Measurements from ENCODE around the gene NSD2. TPM values are rescaled to one million over a fixed set of nuclear protein-coding genes. Genes with fewer than 3 reads are reported as not detected.
"Not testable (repeated sequence)": the region's sequence is repeated elsewhere in the genome, so short reads cannot be mapped to it uniquely, and the experiment has no call there.

Gene NSD2
- total RNA-seq, 1 donor from 2014 or later, result 85.6 TPM

- no peak for DNase-seq (ENCODE audit: low read depth)
- TF ChIP-seq, protein P1, sequence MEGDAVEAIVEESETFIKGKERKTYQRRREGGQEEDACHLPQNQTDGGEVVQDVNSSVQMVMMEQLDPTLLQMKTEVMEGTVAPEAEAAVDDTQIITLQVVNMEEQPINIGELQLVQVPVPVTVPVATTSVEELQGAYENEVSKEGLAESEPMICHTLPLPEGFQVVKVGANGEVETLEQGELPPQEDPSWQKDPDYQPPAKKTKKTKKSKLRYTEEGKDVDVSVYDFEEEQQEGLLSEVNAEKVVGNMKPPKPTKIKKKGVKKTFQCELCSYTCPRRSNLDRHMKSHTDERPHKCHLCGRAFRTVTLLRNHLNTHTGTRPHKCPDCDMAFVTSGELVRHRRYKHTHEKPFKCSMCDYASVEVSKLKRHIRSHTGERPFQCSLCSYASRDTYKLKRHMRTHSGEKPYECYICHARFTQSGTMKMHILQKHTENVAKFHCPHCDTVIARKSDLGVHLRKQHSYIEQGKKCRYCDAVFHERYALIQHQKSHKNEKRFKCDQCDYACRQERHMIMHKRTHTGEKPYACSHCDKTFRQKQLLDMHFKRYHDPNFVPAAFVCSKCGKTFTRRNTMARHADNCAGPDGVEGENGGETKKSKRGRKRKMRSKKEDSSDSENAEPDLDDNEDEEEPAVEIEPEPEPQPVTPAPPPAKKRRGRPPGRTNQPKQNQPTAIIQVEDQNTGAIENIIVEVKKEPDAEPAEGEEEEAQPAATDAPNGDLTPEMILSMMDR (conservative IDR thresholded peaks at IDR 0.05; ENCODE audit: low read depth, low read length), result peak; percentile 42
- no peak overlapping the region for H3K4me3 ChIP-seq (ENCODE audit: low read depth, low read length)
Measured at GRCh38 chr4:1842339-1842895, 28.8 kb upstream of the NSD2 start.

GRCh38 chr4:1842993-1843448 lies 28.2 kb upstream of the NSD2 start:
- TF ChIP-seq, protein P1 (conservative IDR thresholded peaks at IDR 0.05; ENCODE audit: low read depth, low read length), result no peak
- no peak overlapping the region for H3K4me3 ChIP-seq (ENCODE audit: low read depth, low read length)
- peak; percentile 56 for DNase-seq (ENCODE audit: low read depth)

- no peak for DNase-seq (ENCODE audit: low read depth)
- TF ChIP-seq, protein P1 (conservative IDR thresholded peaks at IDR 0.05; ENCODE audit: low read depth, low read length), result no peak
- no peak overlapping the region for H3K4me3 ChIP-seq (ENCODE audit: low read depth, low read length)
Measured at GRCh38 chr4:1843852-1844251, 27.3 kb upstream of the NSD2 start.

DNA sequence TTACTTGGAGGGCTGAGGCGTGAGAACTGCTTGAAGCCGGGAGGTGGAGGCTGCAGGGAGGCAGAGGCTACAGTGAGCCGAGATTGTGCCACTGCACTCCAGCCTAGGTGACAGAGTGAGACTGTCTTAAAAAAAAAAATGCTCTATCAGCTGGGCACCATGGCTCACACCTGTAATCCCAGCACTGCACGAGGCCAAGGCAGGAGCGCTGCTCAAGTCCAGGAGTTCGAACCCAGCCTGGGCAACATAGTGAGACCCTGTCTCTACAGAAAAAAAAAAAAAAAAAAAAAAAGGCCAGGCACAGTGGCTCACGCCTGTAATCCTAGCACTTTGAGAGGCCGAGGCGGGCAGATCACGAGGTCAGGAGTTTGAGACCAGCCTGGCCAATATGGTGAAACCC lies 26.6 kb upstream of the NSD2 start:
- not testable (repeated sequence) for H3K4me3 ChIP-seq (ENCODE audit: low read depth, low read length); DNase-seq (ENCODE audit: low read depth)

DNA sequence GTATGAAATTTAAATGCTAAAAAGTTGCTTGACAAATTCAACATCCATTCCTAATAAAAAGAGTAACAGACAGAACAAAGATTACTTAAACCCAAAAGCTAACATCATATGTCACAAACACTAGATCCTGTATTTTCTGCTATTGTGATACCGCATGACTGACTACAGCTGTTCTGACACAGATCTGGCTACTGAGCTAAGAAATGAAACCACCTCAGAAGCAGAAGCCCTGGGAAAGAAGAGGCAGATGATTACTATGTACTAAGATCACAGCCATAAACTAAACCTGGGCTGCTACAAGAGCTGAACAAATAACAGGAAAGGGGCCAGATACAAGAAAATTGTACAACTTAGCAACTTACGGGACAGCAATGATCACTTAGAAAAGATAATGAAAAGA lies 24.6 kb upstream of the NSD2 start:
- H3K4me3 ChIP-seq (ENCODE audit: low read depth, low read length), result no peak overlapping the region
- TF ChIP-seq, protein P1 (conservative IDR thresholded peaks at IDR 0.05; ENCODE audit: low read depth, low read length), result no peak
- DNase-seq (ENCODE audit: low read depth), result no peak

DNA sequence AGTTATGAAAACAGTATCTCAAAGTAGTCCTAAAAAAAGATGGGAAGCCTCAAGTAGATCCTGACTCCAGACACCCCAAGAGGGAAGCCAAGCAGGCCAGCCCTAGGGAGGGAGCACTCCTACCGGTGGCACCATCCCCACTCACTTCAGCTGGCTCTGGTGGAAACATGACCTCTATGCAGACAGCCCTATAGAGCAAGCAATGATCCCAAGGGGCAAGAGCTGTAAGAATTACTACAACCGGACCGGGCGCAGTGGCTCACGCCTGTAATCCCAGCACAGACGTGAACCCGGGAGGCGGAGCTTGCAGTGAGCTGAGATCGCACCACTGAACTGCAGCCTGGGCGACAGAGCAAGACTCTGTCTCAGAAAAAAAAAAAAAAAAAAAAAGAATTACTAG lies 20.9 kb upstream of the NSD2 start:
- H3K4me3 ChIP-seq (ENCODE audit: low read depth, low read length), result no peak overlapping the region
- DNase-seq (ENCODE audit: low read depth), result no peak
- TF ChIP-seq, protein P1 (conservative IDR thresholded peaks at IDR 0.05; ENCODE audit: low read depth, low read length), result no peak

DNA sequence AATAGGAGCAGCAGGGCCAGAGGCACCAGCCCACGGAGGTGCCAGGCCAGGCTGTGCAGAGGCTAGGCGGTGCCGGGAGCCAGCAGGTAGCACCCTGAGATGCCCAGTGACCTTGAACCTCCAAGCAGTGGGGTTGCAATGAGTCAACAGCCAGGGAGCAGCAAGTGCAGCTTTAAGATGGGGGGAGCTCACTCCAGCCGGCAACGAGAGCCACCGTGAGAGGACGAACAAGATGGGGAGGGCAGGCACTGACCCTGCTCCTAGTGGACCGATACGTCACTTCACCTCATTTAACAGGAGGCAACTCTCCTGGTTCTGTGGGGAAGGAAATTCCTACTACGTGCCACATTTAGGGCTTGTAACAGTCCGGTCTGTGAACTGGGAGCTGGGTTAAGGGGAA lies 20.0 kb upstream of the NSD2 start:
- TF ChIP-seq, protein P1 (conservative IDR thresholded peaks at IDR 0.05; ENCODE audit: low read depth, low read length), result no peak
- no peak for DNase-seq (ENCODE audit: low read depth)

More for the DNA sequence above, 20.0 kb upstream of the NSD2 start:
- H3K4me3 ChIP-seq (ENCODE audit: low read depth, low read length), result no peak overlapping the region

Data from epithelial cell of proximal tubule (primary cell).